Cardiac muscle cell (in vitro differentiated cells and primary cell): Measurements from ENCODE around the gene LRCH2. TPM values are rescaled to one million over a fixed set of nuclear protein-coding genes. Genes with fewer than 3 reads are reported as not detected.

Experiments
- DNase-seq, 2 donors: peaks; one replicate each; pipeline versions ENCODE4 v3.0.0 to v3.0.0-alpha.2; 2010 to 2017; ENCODE audit warnings: low read depth in 1 of 2, low spot score in 1 of 2
- H3K27ac ChIP-seq: fragments of 200-600 bp; sonication (generic); 2 replicates; pipeline ENCODE4 v1.5.1; 2016
- H3K27me3 ChIP-seq: fragments of 200-600 bp; sonication (generic); 2 replicates; pipeline ENCODE4 v1.6.0; 2016; ENCODE audit warnings: control low read depth
- H3K36me3 ChIP-seq: fragments of 200-600 bp; sonication (generic); 2 replicates; pipeline ENCODE4 v1.5.1; 2016; ENCODE audit warnings: control low read depth
- H3K4me1 ChIP-seq: fragments of 200-600 bp; sonication (generic); 2 replicates; pipeline ENCODE4 v1.8.1; 2017; ENCODE audit warnings: low read depth, mild to moderate bottlenecking, mixed run types
- H3K4me3 ChIP-seq: fragments of 200-600 bp; sonication (generic); 2 replicates; pipeline ENCODE4 v1.5.1; 2016; ENCODE audit warnings: mild to moderate bottlenecking
- H3K9me3 ChIP-seq: fragments of 200-600 bp; sonication (generic); 2 replicates; pipeline ENCODE4 v1.5.1; 2017; ENCODE audit warnings: low read depth, mild to moderate bottlenecking, control low read depth
- polyA plus RNA-seq: library from polyadenylated mRNA; unstranded; fragments of >200 nt; fragmentation: Nextera tagmentation; extraction: Ambion mirVana; gene quantifications from 2 replicates; pipeline ENCODE4 v1.2.1, GENCODE V29; 2016
- total RNA-seq: library from RNA; depleted of rRNA; stranded (reverse); fragments of >200 nt; gene quantifications from 2 replicates; pipeline ENCODE4 v1.2.3, GENCODE V29; 2016
- TF ChIP-seq, protein P1 (sequence below): IDR thresholded peaks from 2 replicates; pipeline ENCODE4 v1.5.1; 2012; ENCODE audit warnings: low read depth, mild to moderate bottlenecking, low read length

Gene LRCH2
- total and polyA plus RNA-seq, 2 experiments from 2014 or later: 4.8 to 9.4 TPM

DNA sequence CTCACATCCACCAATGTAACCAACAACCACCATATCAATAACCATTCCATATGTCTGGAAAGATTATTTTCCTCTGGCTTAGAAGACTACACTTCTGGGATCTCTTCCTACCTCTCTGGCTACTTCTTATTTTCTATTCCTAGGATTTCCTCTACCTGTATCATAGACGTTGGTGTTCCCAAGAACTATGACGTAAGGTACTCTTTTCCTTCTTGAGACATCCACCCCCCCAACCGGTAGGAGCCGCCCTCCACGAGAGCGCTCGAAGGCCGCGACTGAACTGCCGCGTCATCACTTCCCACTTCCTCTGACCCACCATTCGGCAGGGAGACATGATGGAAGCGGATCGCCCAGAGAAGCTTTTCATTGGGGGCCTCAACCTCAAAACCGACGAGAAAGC lies 44.8 kb downstream of the LRCH2 start, which contains the start of gene RBMXL3:
Gene RBMXL3 (plus strand): TSS at position 301 of the 400 bp plus-strand sequence. CDS start 32 bp downstream, at position 333.
- Histone ChIP-seq H3K4me3 (no peak within 1 kb of the TSS), H3K27ac (no peak within 1 kb of the TSS), H3K4me1 (peaks cover 9% of the 10 kb centered on the region), H3K36me3 (no peaks in the 10 kb centered on the region), H3K27me3 (no peaks in the 10 kb centered on the region), H3K9me3 (no peaks in the 10 kb centered on the region)
- no peak for DNase-seq
- TF ChIP-seq, protein P1, sequence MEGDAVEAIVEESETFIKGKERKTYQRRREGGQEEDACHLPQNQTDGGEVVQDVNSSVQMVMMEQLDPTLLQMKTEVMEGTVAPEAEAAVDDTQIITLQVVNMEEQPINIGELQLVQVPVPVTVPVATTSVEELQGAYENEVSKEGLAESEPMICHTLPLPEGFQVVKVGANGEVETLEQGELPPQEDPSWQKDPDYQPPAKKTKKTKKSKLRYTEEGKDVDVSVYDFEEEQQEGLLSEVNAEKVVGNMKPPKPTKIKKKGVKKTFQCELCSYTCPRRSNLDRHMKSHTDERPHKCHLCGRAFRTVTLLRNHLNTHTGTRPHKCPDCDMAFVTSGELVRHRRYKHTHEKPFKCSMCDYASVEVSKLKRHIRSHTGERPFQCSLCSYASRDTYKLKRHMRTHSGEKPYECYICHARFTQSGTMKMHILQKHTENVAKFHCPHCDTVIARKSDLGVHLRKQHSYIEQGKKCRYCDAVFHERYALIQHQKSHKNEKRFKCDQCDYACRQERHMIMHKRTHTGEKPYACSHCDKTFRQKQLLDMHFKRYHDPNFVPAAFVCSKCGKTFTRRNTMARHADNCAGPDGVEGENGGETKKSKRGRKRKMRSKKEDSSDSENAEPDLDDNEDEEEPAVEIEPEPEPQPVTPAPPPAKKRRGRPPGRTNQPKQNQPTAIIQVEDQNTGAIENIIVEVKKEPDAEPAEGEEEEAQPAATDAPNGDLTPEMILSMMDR: no peak

DNA sequence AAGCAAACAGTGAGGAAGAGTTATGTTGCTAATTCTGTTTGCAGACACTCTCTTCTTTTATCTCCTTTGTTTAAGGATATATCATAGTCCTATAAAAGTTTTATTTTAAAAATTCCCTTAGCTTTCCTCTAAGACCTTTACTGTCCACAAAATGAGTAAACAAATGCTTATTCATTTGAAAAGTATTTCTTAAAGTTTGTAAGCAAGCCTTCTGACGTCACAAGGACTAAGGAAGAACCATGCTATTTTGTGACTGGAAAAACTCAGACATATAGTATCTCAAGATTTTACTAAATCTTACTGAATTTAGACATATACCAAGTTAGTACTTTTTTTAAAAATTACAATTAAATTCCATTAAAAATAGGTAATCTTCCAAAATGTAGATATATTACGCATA lies 49.9 kb downstream of the LRCH2 start:
- Histone ChIP-seq H3K9me3 (no peaks in the 10 kb centered on the region), H3K36me3 (no peaks in the 10 kb centered on the region), H3K4me1 (peaks cover 9% of the 10 kb centered on the region), H3K27ac (no peak overlapping the region), H3K27me3 (no peaks in the 10 kb centered on the region), H3K4me3 (no peak overlapping the region)
- TF ChIP-seq, protein P1: no peak
- DNase-seq: no peak

DNA sequence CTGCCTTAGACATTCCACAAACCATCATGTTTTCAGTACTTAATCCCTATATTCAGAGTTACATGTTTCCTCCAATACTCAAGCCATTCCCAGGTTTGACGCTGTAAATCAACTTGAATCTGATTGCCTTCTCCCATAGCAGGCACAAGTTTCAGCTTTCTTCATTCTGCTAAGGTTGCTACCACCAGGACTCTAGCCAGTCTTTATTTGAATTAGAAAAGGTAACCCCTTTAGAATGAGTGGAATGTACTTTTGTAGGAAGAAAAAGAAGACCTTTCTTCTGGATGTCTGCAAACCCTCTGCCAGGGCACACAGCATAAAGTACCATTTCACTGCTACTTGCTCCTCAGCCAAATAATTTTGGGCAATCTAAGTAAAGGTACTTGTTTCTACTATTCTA lies 55.4 kb downstream of the LRCH2 start:
- no peaks in the 10 kb centered on the region for H3K4me1 ChIP-seq
- no peak for DNase-seq
- TF ChIP-seq, protein P1: no peak
- peaks cover 4% of the 10 kb centered on the region for H3K36me3 ChIP-seq
- no peak overlapping the region for H3K4me3 ChIP-seq
- no peaks in the 10 kb centered on the region for H3K27me3 ChIP-seq
- H3K9me3 ChIP-seq: no peaks in the 10 kb centered on the region
- no peak overlapping the region for H3K27ac ChIP-seq

DNA sequence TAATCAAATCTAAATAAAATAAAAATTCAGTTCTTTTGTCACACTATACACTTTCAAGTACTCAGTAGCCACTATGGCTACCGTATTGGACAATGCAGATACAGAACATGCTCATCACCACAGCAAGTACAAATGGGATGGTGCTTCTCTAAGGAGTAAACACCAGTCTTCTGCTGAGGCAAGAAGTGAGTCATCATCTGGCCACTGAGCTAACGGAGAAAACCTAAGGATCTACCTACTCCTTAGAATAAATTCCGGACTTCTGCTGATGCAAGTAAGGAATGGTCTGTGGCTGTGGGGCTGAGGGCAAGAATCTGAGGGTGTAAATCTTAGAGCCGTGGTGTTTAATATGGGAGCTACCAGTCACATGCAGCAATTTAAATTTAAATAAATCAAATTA lies 56.0 kb downstream of the LRCH2 start:
- Histone ChIP-seq H3K4me3 (no peak overlapping the region), H3K36me3 (peaks cover 4% of the 10 kb centered on the region), H3K27ac (no peak overlapping the region), H3K4me1 (no peaks in the 10 kb centered on the region), H3K9me3 (no peaks in the 10 kb centered on the region), H3K27me3 (no peaks in the 10 kb centered on the region)
- TF ChIP-seq, protein P1: no peak
- peak in 1 of 2 donors; percentile 2 for DNase-seq

DNA sequence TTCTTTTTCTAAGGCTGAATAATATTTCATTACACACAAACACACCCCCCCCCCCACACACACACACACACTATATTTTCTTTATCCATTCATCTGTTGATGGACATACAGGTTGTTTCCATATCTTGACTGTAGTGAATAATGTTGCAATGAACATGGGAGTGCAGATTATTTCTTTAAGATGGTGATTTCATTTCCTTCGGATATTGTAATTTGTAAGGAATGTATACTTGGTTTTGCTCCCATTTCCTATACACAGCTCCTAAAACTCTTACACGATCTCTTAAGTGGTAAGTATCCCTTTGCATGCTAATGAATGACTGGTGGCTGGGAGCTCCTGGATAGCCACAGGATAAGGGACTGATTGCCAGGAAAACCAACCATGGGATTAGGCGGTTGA lies 59.3 kb downstream of the LRCH2 start:
- H3K27ac ChIP-seq: no peak overlapping the region
- DNase-seq: no peak

More for the DNA sequence above, 59.3 kb downstream of the LRCH2 start:
- no peaks in the 10 kb centered on the region for H3K4me1 ChIP-seq
- no peaks in the 10 kb centered on the region for H3K9me3 ChIP-seq
- TF ChIP-seq, protein P1: no peak
- peaks cover 10% of the 10 kb centered on the region for H3K36me3 ChIP-seq
- no peaks in the 10 kb centered on the region for H3K27me3 ChIP-seq
- no peak overlapping the region for H3K4me3 ChIP-seq
